Trophoblast cell (in vitro differentiated cells and primary cell): ENCODE measurements around the gene MYOCD.
A peak's percentile ranks its signal among the peaks of the same experiment; 100 is the strongest.

Source experiments
- DNase-seq, 2 donors: peaks; one replicate each; pipeline ENCODE4 v3.0.0-alpha.2; 2016
- H2AFZ ChIP-seq: 2 replicates; pipeline ENCODE4 v1.6.1; 2013; ENCODE audit warnings: low read length, moderate library complexity, mild to moderate bottlenecking; ENCODE audit not compliant: insufficient read depth, poor library complexity
- H2AK5ac ChIP-seq: 2 replicates; pipeline ENCODE4 v1.6.1; 2013; ENCODE audit warnings: mild to moderate bottlenecking, low read length
- H2BK120ac ChIP-seq: 2 replicates; pipeline ENCODE4 v1.6.1; 2013; ENCODE audit warnings: low read length, mild to moderate bottlenecking, moderate library complexity; ENCODE audit not compliant: insufficient read depth, poor library complexity
- H2BK12ac ChIP-seq: 2 replicates; pipeline ENCODE4 v1.6.1; 2013; ENCODE audit warnings: mild to moderate bottlenecking, low read length, moderate library complexity
- H2BK5ac ChIP-seq: 2 replicates; pipeline ENCODE4 v1.6.1; 2013; ENCODE audit warnings: low read length, low read depth, moderate library complexity, mild to moderate bottlenecking; ENCODE audit not compliant: poor library complexity
- H3K14ac ChIP-seq: 2 replicates; pipeline ENCODE4 v1.6.1; 2013; ENCODE audit warnings: mild to moderate bottlenecking, low read length
- H3K18ac ChIP-seq: 2 replicates; pipeline ENCODE4 v1.6.1; 2013; ENCODE audit warnings: mild to moderate bottlenecking, low read length
- H3K23ac ChIP-seq: 2 replicates; pipeline ENCODE4 v1.6.1; 2013; ENCODE audit warnings: low read length
- H3K27ac ChIP-seq: 2 replicates; pipeline ENCODE4 v1.5.1; 2013; ENCODE audit warnings: low read depth, mild to moderate bottlenecking, inconsistent platforms, low read length, moderate library complexity
- H3K27me3 ChIP-seq: 2 replicates; pipeline ENCODE4 v1.6.1; 2013; ENCODE audit warnings: inconsistent platforms, mild to moderate bottlenecking, low read length, moderate library complexity; ENCODE audit not compliant: insufficient read depth
- H3K36me3 ChIP-seq, 2 experiments: 1 replicate in 1 of 2; 2 replicates in 1 of 2; pipeline ENCODE4 v1.6.1; 2013; ENCODE audit warnings: low read length in 2 of 2, mild to moderate bottlenecking in 2 of 2, moderate library complexity in 1 of 2; ENCODE audit not compliant: insufficient read depth in 2 of 2, control insufficient read depth in 1 of 2
- H3K4ac ChIP-seq: 2 replicates; pipeline ENCODE4 v1.6.1; 2013; ENCODE audit warnings: low read depth, mild to moderate bottlenecking, low read length, moderate library complexity
- H3K4me1 ChIP-seq, 2 experiments: 1 replicate in 1 of 2; 2 replicates in 1 of 2; pipeline ENCODE4 v1.6.1; 2013; ENCODE audit warnings: low read length in 2 of 2, mild to moderate bottlenecking in 2 of 2, moderate library complexity in 1 of 2; ENCODE audit not compliant: insufficient read depth in 2 of 2, control insufficient read depth in 1 of 2
- H3K4me2 ChIP-seq: 2 replicates; pipeline ENCODE4 v1.6.1; 2013; ENCODE audit warnings: inconsistent platforms, mild to moderate bottlenecking, low read length, moderate library complexity
- H3K4me3 ChIP-seq: 2 replicates; pipeline ENCODE4 v1.5.1; 2013; ENCODE audit warnings: mild to moderate bottlenecking, low read depth, low read length, inconsistent platforms
- H3K79me1 ChIP-seq: one replicate; pipeline ENCODE4 v1.6.1; 2013; ENCODE audit warnings: low read length
- H3K79me2 ChIP-seq: 2 replicates; pipeline ENCODE4 v1.6.1; 2013; ENCODE audit warnings: low read length, mild to moderate bottlenecking; ENCODE audit not compliant: control insufficient read depth, insufficient read depth, poor library complexity
- H3K9ac ChIP-seq: 2 replicates; pipeline ENCODE4 v1.6.1; 2013; ENCODE audit warnings: mild to moderate bottlenecking, low read length
- H3K9me3 ChIP-seq: 2 replicates; pipeline ENCODE4 v1.6.1; 2013; ENCODE audit warnings: low read depth, mild to moderate bottlenecking, control low read depth, inconsistent platforms, low read length; ENCODE audit not compliant: insufficient read depth
- H4K12ac ChIP-seq: 2 replicates; pipeline ENCODE4 v1.6.1; 2013; ENCODE audit warnings: low read depth, mild to moderate bottlenecking, low read length, moderate library complexity
- H4K8ac ChIP-seq: 2 replicates; pipeline ENCODE4 v1.6.1; 2013; ENCODE audit warnings: low read depth, mild to moderate bottlenecking, low read length, moderate library complexity
- H4K91ac ChIP-seq: one replicate; pipeline ENCODE4 v1.6.1; 2013; ENCODE audit warnings: low read depth, mild to moderate bottlenecking, low read length, moderate library complexity
- WGBS: extraction: QIAGEN DNeasy Blood & Tissue Kit; methylation state at CpG from one replicate; pipeline ENCODE4 v1.1.7; 2013; ENCODE audit warnings: missing lambda C conversion rate; ENCODE audit not compliant: insufficient read length, insufficient coverage; ENCODE audit errors: extremely low coverage; 5-methylcytosine and 5-hydroxymethylcytosine counted together

The MYOCD gene

DNA sequence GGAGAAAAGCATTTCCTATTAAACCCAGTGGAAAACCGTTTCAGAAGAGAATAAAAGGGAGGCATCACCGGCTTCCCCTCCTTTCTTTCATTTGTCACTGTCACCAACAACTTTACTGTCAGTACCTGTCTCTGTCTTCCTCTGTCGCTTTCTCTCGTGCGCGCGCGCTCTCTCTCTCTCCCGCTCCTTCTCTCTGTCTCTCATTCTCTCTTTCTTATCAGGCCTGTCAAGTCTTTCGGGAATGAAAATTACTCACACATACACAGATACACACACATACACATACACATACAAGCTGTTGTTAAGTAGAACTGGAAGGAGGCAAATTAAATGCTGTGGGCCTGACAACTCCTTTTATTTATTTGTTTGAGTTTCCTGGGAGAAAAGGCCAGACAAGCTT, 17.6 kb downstream of the MYOCD start:
- H3K4me3 ChIP-seq: no peak overlapping the region
- no peak overlapping the region for H3K9ac ChIP-seq
- no peaks in the 10 kb centered on the region for H3K36me3 ChIP-seq
- WGBS: no CpG with 5 or more reads among the region's 10 CpGs
- DNase-seq: no peak
- no peak overlapping the region for H3K23ac ChIP-seq
- no peak overlapping the region for H4K91ac ChIP-seq
- no peak overlapping the region for H2BK5ac ChIP-seq
- no peak overlapping the region for H3K4me2 ChIP-seq
- no peaks in the 10 kb centered on the region for H3K9me3 ChIP-seq
- H3K27ac ChIP-seq: no peak overlapping the region
- no peaks in the 10 kb centered on the region for H3K79me1 ChIP-seq
- no peak overlapping the region for H2AK5ac ChIP-seq
- no peak overlapping the region for H2BK120ac ChIP-seq
- no peaks in the 10 kb centered on the region for H3K4me1 ChIP-seq
- no peak overlapping the region for H3K4ac ChIP-seq
- H4K12ac ChIP-seq: no peak overlapping the region
- H3K14ac ChIP-seq: no peak overlapping the region
- H3K18ac ChIP-seq: no peak overlapping the region
- no peak overlapping the region for H4K8ac ChIP-seq
- no peak overlapping the region for H2AFZ ChIP-seq
- no peaks in the 10 kb centered on the region for H3K79me2 ChIP-seq
- no peak overlapping the region for H2BK12ac ChIP-seq
- H3K27me3 ChIP-seq: no peaks in the 10 kb centered on the region

DNA sequence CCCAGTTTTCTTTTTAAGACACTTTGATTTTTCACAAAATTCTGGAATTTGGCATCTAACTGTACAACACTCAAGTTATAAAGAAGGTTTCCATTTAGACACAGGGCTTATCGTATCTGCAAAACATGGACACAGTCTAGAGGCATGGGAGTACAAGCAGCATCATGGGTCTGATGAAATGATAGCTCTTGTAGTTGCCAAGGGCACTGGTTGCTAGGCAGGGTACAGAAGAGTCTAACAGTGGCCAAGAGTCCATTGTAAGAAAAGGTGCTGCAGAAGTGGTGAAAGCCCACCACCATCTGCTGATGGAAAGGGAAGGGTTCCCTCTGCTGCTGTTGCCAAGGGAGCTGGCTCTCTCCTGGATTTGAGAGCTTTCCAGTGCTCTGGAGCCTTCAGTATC, 20.8 kb downstream of the MYOCD start:
- Histone ChIP-seq H3K4me1 (no peaks in the 10 kb centered on the region), H3K27ac (no peak overlapping the region), H2BK12ac (no peak overlapping the region), H3K4me3 (no peak overlapping the region), H3K9ac (peak overlapping the region; percentile 5), H2AFZ (no peak overlapping the region), H3K36me3 (no peaks in the 10 kb centered on the region), H3K18ac (no peak overlapping the region), H3K14ac (no peak overlapping the region), H4K12ac (no peak overlapping the region), H2BK5ac (no peak overlapping the region), H4K91ac (no peak overlapping the region), H3K23ac (no peak overlapping the region), H3K79me1 (no peaks in the 10 kb centered on the region), H2BK120ac (no peak overlapping the region), H3K9me3 (no peaks in the 10 kb centered on the region), H3K4me2 (no peak overlapping the region), H3K4ac (no peak overlapping the region), H4K8ac (no peak overlapping the region), H3K79me2 (no peaks in the 10 kb centered on the region), H2AK5ac (no peak overlapping the region), H3K27me3 (no peaks in the 10 kb centered on the region)
- no peak for DNase-seq
- WGBS: no CpG with 5 or more reads among the region's 1 CpG

DNA sequence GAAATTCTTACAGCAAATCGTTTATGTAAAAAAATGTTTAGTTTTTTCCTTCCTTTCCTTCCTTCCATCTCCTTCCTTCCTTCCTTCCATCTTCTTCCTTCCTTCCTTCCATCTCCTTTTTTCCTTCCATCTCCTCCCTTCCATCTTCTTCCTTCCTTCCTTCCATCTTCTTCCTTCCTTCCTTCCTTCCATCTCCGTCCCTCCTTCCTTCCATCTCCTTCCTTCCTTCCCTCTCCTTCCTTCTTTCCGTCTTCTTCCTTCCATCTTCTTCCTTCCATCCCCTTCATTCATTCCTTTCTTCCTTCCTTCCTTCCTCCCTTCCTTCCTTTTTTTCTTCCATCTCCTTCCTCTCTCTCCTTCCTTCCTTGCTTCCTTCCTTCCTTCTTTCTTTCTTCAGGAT, 22.7 kb downstream of the MYOCD start:
- Histone ChIP-seq H3K4me3 (no peak overlapping the region), H4K8ac (no peak overlapping the region), H2AFZ (no peak overlapping the region), H3K36me3 (no peaks in the 10 kb centered on the region), H2BK5ac (no peak overlapping the region), H3K27ac (no peak overlapping the region), H2AK5ac (no peak overlapping the region), H3K79me1 (no peaks in the 10 kb centered on the region), H3K9ac (no peak overlapping the region), H2BK12ac (no peak overlapping the region), H4K12ac (no peak overlapping the region), H4K91ac (no peak overlapping the region), H3K4me1 (no peaks in the 10 kb centered on the region), H3K27me3 (no peaks in the 10 kb centered on the region), H3K79me2 (no peaks in the 10 kb centered on the region), H3K14ac (no peak overlapping the region), H3K9me3 (no peaks in the 10 kb centered on the region), H3K23ac (no peak overlapping the region), H3K4ac (no peak overlapping the region), H3K4me2 (no peak overlapping the region), H2BK120ac (no peak overlapping the region), H3K18ac (no peak overlapping the region)
- DNase-seq: no peak
- WGBS: 100% methylated on average over 2 of the region's 3 CpGs

DNA sequence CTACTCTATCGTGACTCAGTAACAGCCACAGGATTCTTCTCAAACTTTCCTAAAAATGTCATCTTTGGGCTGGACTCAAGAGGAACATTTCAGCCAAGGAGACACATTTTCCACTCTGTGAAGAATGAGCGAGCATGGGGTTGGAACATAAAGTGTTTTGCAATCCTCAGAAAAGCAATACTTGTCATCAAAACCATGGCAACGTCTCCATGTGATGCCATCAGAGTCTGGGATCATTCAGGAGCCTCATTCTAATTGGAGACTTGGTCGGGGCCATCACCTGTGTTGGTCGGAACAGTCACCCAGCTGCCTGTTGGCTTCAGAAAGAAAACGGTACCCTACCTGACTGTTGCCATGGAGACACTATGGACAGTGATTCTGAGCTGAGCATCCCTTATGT, 25.5 kb downstream of the MYOCD start:
- Histone ChIP-seq H3K4me2 (no peak overlapping the region), H3K27me3 (no peaks in the 10 kb centered on the region), H3K9ac (no peak overlapping the region), H2BK5ac (no peak overlapping the region), H2AFZ (no peak overlapping the region), H3K27ac (no peak overlapping the region), H3K79me1 (no peaks in the 10 kb centered on the region), H3K4me1 (no peaks in the 10 kb centered on the region), H4K8ac (no peak overlapping the region), H2AK5ac (no peak overlapping the region), H3K36me3 (no peaks in the 10 kb centered on the region), H3K23ac (no peak overlapping the region), H3K4ac (no peak overlapping the region), H3K9me3 (no peaks in the 10 kb centered on the region), H3K4me3 (no peak overlapping the region), H3K18ac (no peak overlapping the region), H2BK120ac (no peak overlapping the region), H4K12ac (no peak overlapping the region), H3K79me2 (no peaks in the 10 kb centered on the region), H2BK12ac (no peak overlapping the region), H3K14ac (no peak overlapping the region), H4K91ac (no peak overlapping the region)
- no CpG with 5 or more reads among the region's 6 CpGs for WGBS
- peak in 1 of 2 donors; percentile 22 for DNase-seq
